LNCAP (cell line): ENCODE results near the gene CYP4V2.

Experiments
- CTCF ChIP-seq: fragments of 450-650 bp; IDR thresholded peaks from 2 replicates; pipeline ENCODE4 v1.5.1; 2017; ENCODE audit warnings: mild to moderate bottlenecking

CYP4V2 gene

GRCh38 chr4:186202490-186203140, 11.2 kb downstream of the CYP4V2 start:
- no peak for TF ChIP-seq CTCF

- no peak for TF ChIP-seq CTCF
These were observed 12.0 kb downstream of the CYP4V2 start for GRCh38 chr4:186203406-186203805.

- TF ChIP-seq CTCF: no peak
These were observed 12.8 kb downstream of the CYP4V2 start for GRCh38 chr4:186204103-186204559.

- no peak for TF ChIP-seq CTCF
These were observed 13.3 kb downstream of the CYP4V2 start for GRCh38 chr4:186204686-186205085.

- TF ChIP-seq CTCF: no peak
These were observed 13.8 kb downstream of the CYP4V2 start for GRCh38 chr4:186205156-186205555.

- TF ChIP-seq CTCF: no peak
These were observed 25.2 kb downstream of the CYP4V2 start for GRCh38 chr4:186216465-186217024.

- TF ChIP-seq CTCF: no peak
These were observed 26.4 kb downstream of the CYP4V2 start for GRCh38 chr4:186217733-186218293.
